Mucosa of descending colon (tissue), 3 donors: Measurements from ENCODE around the gene TPM2. TPM values are rescaled to one million over a fixed set of nuclear protein-coding genes. Genes with fewer than 3 reads are reported as not detected.

ENCODE experiments used
- ATAC-seq: fragments of 200-7000 bp; cut with Tn5 transposase; one replicate; pipeline ENCODE4 v1.9.1; 2020; ENCODE audit warnings: mild to moderate bottlenecking, moderate library complexity
- DNase-seq, 3 donors: peaks; one replicate each; pipeline ENCODE4 v3.0.0-alpha.2; 2020
- H3K36me3 ChIP-seq: fragments of 200-600 bp; one replicate; pipeline ENCODE4 v1.8.0; 2021; ENCODE audit warnings: low read depth, mild to moderate bottlenecking
- H3K4me1 ChIP-seq: fragments of 200-600 bp; one replicate; pipeline ENCODE4 v1.8.0; 2021; ENCODE audit warnings: low read depth, mild to moderate bottlenecking
- H3K4me3 ChIP-seq: fragments of 200-600 bp; one replicate; pipeline ENCODE4 v1.8.0; 2021; ENCODE audit warnings: mild to moderate bottlenecking
- H3K9me3 ChIP-seq: fragments of 200-600 bp; one replicate; pipeline ENCODE4 v1.8.0; 2021; ENCODE audit warnings: mild to moderate bottlenecking
- intact Hi-C, 2 donors: fragments of 100-400 bp; cut with DNase I in 1 of 2; cut with micrococcal nuclease in 1 of 2; formaldehyde crosslinking; loops; one replicate each; pipeline versions ENCODE4 v1.11.0 to v1.11.1; 2022; cut with DNase I, micrococcal nuclease
- total RNA-seq, 3 donors: library from RNA; stranded (reverse); fragmentation: NEBNext Ultra II Directional in 2 of 3; extraction: Animal tissue kit (Norgen Biotek cat#: 25700) in 2 of 3; gene quantifications; one replicate each; pipeline versions ENCODE4 v1.2.1 to v1.2.4, GENCODE V29; 2021 to 2023
- TF ChIP-seq, protein P1 (sequence below): fragments of 200-600 bp; IDR thresholded peaks from one replicate; pipeline ENCODE4 v1.8.0; 2022; ENCODE audit warnings: antibody characterized with exemption, mild to moderate bottlenecking
- donor health status: DM: no; HTN: no; CAD: no; lungs with moderate emphysema.
- donor health status: DM: no; HTN: no; CAD: no.
- donor health status: DM: no; HTN: yes; CAD: no.

The TPM2 gene
- total RNA-seq, 3 donors from 2014 or later = 45.3 to 1,899 (median 152) TPM

- TF ChIP-seq, protein P1, sequence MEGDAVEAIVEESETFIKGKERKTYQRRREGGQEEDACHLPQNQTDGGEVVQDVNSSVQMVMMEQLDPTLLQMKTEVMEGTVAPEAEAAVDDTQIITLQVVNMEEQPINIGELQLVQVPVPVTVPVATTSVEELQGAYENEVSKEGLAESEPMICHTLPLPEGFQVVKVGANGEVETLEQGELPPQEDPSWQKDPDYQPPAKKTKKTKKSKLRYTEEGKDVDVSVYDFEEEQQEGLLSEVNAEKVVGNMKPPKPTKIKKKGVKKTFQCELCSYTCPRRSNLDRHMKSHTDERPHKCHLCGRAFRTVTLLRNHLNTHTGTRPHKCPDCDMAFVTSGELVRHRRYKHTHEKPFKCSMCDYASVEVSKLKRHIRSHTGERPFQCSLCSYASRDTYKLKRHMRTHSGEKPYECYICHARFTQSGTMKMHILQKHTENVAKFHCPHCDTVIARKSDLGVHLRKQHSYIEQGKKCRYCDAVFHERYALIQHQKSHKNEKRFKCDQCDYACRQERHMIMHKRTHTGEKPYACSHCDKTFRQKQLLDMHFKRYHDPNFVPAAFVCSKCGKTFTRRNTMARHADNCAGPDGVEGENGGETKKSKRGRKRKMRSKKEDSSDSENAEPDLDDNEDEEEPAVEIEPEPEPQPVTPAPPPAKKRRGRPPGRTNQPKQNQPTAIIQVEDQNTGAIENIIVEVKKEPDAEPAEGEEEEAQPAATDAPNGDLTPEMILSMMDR = no peak
- H3K36me3 ChIP-seq = no peaks in the 10 kb centered on the region
- H3K9me3 ChIP-seq = no peaks in the 10 kb centered on the region
- H3K4me1 ChIP-seq = peaks cover 11% of the 10 kb centered on the region
- DNase-seq = peak in 1 of 3 donors; percentile 42
- no peak for ATAC-seq
- intact Hi-C loops = no loop called here
- H3K4me3 ChIP-seq = no peak overlapping the region
Measured at GRCh38 chr9:35679766-35680330, 9.9 kb downstream of the TPM2 start.

- Histone ChIP-seq H3K4me1 (peaks cover 11% of the 10 kb centered on the region), H3K4me3 (no peak overlapping the region), H3K36me3 (no peaks in the 10 kb centered on the region), H3K9me3 (no peaks in the 10 kb centered on the region)
- ATAC-seq (no peak), DNase-seq (peak in 1 of 3 donors; percentile 6)
- intact Hi-C loops = no loop called here
- TF ChIP-seq, protein P1 = no peak
Measured at GRCh38 chr9:35679091-35679490, 10.6 kb downstream of the TPM2 start.

- Histone ChIP-seq H3K4me3 (no peak overlapping the region), H3K9me3 (no peaks in the 10 kb centered on the region), H3K36me3 (no peaks in the 10 kb centered on the region), H3K4me1 (peaks cover 16% of the 10 kb centered on the region)
- TF ChIP-seq, protein P1 = no peak
- intact Hi-C loops = no loop called here
- DNase-seq (peak; percentile 49 to 75 (median 65)), ATAC-seq (peak; percentile 69)
Measured at GRCh38 chr9:35675732-35676392, 13.9 kb downstream of the TPM2 start.

DNA sequence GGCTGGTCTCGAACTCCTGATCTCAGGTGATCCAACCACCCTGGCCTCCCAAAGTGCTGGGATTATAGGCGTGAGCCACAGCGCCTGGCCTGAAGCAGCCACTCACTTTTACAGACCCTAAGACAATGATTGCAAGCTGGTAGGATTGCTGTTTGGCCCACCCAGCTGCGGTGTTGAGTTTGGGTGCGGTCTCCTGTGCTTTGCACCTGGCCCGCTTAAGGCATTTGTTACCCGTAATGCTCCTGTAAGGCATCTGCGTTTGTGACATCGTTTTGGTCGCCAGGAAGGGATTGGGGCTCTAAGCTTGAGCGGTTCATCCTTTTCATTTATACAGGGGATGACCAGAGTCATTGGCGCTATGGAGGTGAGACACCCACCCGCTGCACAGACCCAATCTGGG is 14.5 kb downstream of the TPM2 start:
- DNase-seq (peak in 1 of 3 donors; percentile 36), ATAC-seq (peak; percentile 35)
- Histone ChIP-seq H3K4me1 (peaks cover 16% of the 10 kb centered on the region), H3K36me3 (no peaks in the 10 kb centered on the region), H3K9me3 (no peaks in the 10 kb centered on the region), H3K4me3 (no peak overlapping the region)
- intact Hi-C loops = no loop called here
- TF ChIP-seq, protein P1 = no peak

DNA sequence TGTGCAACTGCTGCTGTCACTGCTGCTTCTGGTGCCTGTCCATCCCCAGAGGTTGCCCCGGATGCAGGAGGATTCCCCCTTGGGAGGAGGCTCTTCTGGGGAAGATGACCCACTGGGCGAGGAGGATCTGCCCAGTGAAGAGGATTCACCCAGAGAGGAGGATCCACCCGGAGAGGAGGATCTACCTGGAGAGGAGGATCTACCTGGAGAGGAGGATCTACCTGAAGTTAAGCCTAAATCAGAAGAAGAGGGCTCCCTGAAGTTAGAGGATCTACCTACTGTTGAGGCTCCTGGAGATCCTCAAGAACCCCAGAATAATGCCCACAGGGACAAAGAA is 15.7 kb downstream of the TPM2 start:
- TF ChIP-seq, protein P1 = no peak
- no peak overlapping the region for H3K4me3 ChIP-seq

More for the DNA sequence above, 15.7 kb downstream of the TPM2 start:
- ATAC-seq = no peak
- DNase-seq = no peak
- peaks cover 20% of the 10 kb centered on the region for H3K4me1 ChIP-seq
- no peaks in the 10 kb centered on the region for H3K9me3 ChIP-seq
- intact Hi-C loops = no loop called here
- no peaks in the 10 kb centered on the region for H3K36me3 ChIP-seq
